ENCODE data around the gene CADPS2. TPM values are rescaled to one million over a fixed set of nuclear protein-coding genes. Genes with fewer than 3 reads are reported as not detected.

The CADPS2 gene
- total RNA-seq, 1 donor from 2014 or later: 27.8 TPM

DNA sequence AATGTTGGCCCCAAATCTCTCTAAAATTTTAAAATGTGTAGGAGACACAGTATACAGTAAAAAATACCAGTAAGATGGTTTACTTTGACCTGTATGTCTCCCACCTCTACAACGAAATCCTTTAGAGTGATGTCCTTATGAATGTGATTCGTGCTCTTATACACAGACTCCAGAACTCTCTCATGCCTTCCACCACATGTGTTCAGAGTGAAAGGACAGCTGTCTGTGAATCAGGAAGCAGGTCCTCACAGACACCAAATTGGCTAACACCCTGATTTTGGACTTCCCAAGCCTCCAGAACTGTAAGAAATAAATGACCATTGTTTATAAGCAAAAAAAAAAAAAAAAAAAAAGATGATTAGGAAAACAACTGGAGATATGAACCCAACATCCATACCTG is 222.5 kb downstream of the CADPS2 start:
- Mint-ChIP-seq H3K9me3 (ENCODE audit: unreplicated experiment) (no peaks in the 10 kb centered on the region), H3K27me3 (ENCODE audit: unreplicated experiment) (no peaks in the 10 kb centered on the region), H3K36me3 (ENCODE audit: low read depth, unreplicated experiment) (no peaks in the 10 kb centered on the region), H3K4me1 (ENCODE audit: unreplicated experiment) (no peaks in the 10 kb centered on the region), H3K4me3 (ENCODE audit: unreplicated experiment) (no peak overlapping the region), H3K27ac (ENCODE audit: unreplicated experiment) (no peak overlapping the region)
- TF ChIP-seq, protein P1, sequence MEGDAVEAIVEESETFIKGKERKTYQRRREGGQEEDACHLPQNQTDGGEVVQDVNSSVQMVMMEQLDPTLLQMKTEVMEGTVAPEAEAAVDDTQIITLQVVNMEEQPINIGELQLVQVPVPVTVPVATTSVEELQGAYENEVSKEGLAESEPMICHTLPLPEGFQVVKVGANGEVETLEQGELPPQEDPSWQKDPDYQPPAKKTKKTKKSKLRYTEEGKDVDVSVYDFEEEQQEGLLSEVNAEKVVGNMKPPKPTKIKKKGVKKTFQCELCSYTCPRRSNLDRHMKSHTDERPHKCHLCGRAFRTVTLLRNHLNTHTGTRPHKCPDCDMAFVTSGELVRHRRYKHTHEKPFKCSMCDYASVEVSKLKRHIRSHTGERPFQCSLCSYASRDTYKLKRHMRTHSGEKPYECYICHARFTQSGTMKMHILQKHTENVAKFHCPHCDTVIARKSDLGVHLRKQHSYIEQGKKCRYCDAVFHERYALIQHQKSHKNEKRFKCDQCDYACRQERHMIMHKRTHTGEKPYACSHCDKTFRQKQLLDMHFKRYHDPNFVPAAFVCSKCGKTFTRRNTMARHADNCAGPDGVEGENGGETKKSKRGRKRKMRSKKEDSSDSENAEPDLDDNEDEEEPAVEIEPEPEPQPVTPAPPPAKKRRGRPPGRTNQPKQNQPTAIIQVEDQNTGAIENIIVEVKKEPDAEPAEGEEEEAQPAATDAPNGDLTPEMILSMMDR (IDR thresholded peaks at IDR 0.05; ENCODE audit: unreplicated experiment): no peak
- no peak for DNase-seq (ENCODE audit: low spot score)

DNA sequence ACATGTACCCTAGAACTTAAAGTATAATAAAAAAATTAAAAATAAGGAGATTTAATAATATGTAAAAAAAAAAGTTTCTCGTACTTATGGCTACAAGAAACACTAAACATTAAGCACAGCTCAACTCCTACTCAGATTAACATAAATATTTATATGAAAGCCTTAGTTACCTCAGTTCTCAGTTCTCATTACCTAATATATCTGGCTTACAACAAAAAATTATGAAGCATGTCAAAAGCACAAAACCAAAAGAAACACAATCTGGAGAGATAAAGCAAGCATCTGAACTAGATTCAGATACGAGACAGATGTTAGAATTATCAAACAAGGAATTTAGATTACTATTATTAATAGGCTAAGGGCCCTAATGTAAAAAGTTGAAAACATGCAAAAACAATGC is 227.4 kb downstream of the CADPS2 start:
- H3K4me3 Mint-ChIP-seq (ENCODE audit: unreplicated experiment): no peak overlapping the region
- H3K27ac Mint-ChIP-seq (ENCODE audit: unreplicated experiment): no peak overlapping the region
- TF ChIP-seq, protein P1 (IDR thresholded peaks at IDR 0.05; ENCODE audit: unreplicated experiment): no peak
- no peaks in the 10 kb centered on the region for H3K4me1 Mint-ChIP-seq (ENCODE audit: unreplicated experiment)
- DNase-seq (ENCODE audit: low spot score): no peak
- no peaks in the 10 kb centered on the region for H3K27me3 Mint-ChIP-seq (ENCODE audit: unreplicated experiment)
- H3K9me3 Mint-ChIP-seq (ENCODE audit: unreplicated experiment): no peaks in the 10 kb centered on the region
- no peaks in the 10 kb centered on the region for H3K36me3 Mint-ChIP-seq (ENCODE audit: low read depth, unreplicated experiment)

- H3K9me3 Mint-ChIP-seq (ENCODE audit: unreplicated experiment): no peaks in the 10 kb centered on the region
- no peaks in the 10 kb centered on the region for H3K36me3 Mint-ChIP-seq (ENCODE audit: low read depth, unreplicated experiment)
- H3K27ac Mint-ChIP-seq (ENCODE audit: unreplicated experiment): no peak overlapping the region
- TF ChIP-seq, protein P1 (IDR thresholded peaks at IDR 0.05; ENCODE audit: unreplicated experiment): no peak
- peaks cover 3% of the 10 kb centered on the region for H3K27me3 Mint-ChIP-seq (ENCODE audit: unreplicated experiment)
- peaks cover 5% of the 10 kb centered on the region for H3K4me1 Mint-ChIP-seq (ENCODE audit: unreplicated experiment)
- no peak for DNase-seq (ENCODE audit: low spot score)
- no peak overlapping the region for H3K4me3 Mint-ChIP-seq (ENCODE audit: unreplicated experiment)
These were observed 232.6 kb downstream of the CADPS2 start for GRCh38 chr7:122653685-122654084.

DNA sequence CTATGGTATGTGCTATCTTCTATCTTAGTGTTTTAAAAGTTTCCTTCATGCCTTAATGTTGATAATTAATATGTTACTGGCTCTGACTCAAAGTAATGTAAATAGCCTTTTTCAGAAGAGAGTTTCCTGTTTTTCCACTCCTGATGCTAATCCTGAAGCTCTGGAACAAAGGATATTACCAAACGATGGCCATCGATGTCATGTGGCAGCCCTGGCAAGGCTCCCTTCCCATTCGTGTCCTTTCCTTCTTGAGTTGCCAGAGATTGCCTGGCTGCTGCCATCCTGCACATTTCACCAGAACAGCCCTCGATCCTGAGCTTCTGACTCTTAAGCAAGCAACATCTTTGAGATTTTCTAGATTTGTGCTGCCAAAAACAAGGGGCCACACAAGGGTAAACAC is 233.4 kb downstream of the CADPS2 start:
- Mint-ChIP-seq H3K36me3 (ENCODE audit: low read depth, unreplicated experiment) (no peaks in the 10 kb centered on the region), H3K27me3 (ENCODE audit: unreplicated experiment) (peaks cover 3% of the 10 kb centered on the region), H3K4me1 (ENCODE audit: unreplicated experiment) (peaks cover 5% of the 10 kb centered on the region), H3K4me3 (ENCODE audit: unreplicated experiment) (no peak overlapping the region), H3K27ac (ENCODE audit: unreplicated experiment) (no peak overlapping the region), H3K9me3 (ENCODE audit: unreplicated experiment) (no peaks in the 10 kb centered on the region)
- no peak for DNase-seq (ENCODE audit: low spot score)
- TF ChIP-seq, protein P1 (IDR thresholded peaks at IDR 0.05; ENCODE audit: unreplicated experiment): no peak

DNA sequence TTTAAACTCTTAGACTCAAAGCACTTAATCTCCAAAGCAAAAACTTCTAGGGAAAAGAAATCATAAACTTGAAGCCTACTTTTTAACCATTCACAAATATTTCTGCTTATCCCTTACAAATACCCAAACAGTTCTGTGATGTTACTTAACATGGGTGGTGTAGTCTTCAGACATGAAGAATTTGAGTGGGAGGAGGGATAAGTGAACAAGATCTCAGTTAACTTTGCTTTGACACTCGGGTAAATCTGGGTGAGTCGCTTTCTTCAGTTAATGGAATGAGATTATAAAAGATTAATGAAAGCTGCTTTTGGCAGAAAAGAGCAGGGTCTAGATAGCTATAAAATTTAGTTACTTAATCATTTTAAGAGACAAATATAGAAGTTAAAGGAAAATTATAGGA is 234.8 kb downstream of the CADPS2 start:
- no peaks in the 10 kb centered on the region for H3K9me3 Mint-ChIP-seq (ENCODE audit: unreplicated experiment)
- no peak for DNase-seq (ENCODE audit: low spot score)
- H3K4me1 Mint-ChIP-seq (ENCODE audit: unreplicated experiment): peaks cover 5% of the 10 kb centered on the region
- no peak overlapping the region for H3K4me3 Mint-ChIP-seq (ENCODE audit: unreplicated experiment)
- peaks cover 3% of the 10 kb centered on the region for H3K27me3 Mint-ChIP-seq (ENCODE audit: unreplicated experiment)
- TF ChIP-seq, protein P1 (IDR thresholded peaks at IDR 0.05; ENCODE audit: unreplicated experiment): no peak
- H3K36me3 Mint-ChIP-seq (ENCODE audit: low read depth, unreplicated experiment): no peaks in the 10 kb centered on the region
- H3K27ac Mint-ChIP-seq (ENCODE audit: unreplicated experiment): no peak overlapping the region
